HG02885 (cell line): ENCODE data around the gene FBRS.
"Not testable (repeated sequence)": the region's sequence is repeated elsewhere in the genome, so short reads cannot be mapped to it uniquely, and the experiment has no call there.

Experiments
- ATAC-seq: cut with Tn5 transposase; IDR thresholded peaks from one replicate; pipeline ENCODE4 v1.9.1; 2021; ENCODE audit warnings: mild to moderate bottlenecking; ENCODE audit not compliant: unreplicated experiment, poor library complexity

Gene FBRS

DNA sequence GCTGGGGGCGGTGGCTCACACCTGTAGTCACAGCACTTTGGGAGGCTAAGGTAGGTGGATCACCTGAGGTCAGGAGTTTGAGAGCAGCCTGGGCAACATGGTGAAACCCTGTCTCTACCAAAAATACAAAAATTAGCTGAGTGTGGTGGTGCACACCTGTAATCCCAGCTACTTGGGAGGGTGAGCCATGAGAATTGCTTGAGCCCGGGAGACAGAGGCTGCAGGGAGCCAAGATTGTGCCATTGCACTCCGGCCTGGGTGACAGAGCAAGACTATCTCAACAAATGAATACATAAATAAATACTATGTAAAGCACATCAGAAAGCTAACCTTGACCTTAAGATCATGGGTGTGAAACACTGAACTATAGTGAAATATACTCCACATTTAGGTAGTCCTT is 38.4 kb downstream of the FBRS start:
- ATAC-seq, result not testable (repeated sequence)

DNA sequence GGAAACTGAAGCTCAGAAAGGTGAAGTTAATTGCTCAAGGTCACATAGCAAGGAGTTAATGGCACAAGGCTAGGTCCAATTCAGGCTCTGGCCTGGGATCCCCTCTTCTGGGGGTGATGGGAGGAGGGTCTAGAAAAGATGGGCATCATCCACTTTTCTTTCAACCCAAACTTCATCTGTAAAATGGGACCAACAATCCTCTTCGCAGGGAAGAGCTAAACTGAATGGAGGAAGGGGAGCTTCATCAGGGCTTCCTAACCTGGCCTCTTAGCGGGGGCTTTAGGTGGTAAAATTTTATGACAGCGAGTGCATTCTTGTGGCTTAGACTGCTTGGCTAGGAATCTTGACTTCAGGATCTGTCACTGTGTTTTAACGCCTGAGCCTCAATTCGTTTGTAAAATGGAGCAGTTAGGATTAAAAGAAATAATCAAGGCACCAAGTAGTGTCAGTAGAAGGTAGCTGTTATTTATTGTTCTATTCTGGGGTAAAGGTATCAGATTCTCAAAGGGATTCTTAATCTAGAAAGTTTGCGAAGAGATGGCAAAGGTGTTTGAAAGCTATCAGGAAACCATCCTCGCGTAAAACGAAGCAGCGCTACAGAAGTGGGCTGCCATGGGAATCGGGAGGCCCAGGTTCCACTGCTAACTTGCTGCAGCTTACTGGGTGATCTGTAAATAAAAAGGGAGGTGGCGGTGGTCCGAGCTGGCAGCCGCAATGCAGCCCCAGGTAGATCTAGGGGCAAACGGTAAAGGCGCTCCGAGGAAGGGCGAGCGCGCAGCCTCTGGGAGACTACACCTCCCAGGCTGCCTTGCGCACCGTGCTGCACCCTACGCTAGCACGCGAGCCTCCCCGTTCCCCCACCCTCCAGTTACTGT is 39.3 kb downstream of the FBRS start:
- no peak for ATAC-seq

DNA sequence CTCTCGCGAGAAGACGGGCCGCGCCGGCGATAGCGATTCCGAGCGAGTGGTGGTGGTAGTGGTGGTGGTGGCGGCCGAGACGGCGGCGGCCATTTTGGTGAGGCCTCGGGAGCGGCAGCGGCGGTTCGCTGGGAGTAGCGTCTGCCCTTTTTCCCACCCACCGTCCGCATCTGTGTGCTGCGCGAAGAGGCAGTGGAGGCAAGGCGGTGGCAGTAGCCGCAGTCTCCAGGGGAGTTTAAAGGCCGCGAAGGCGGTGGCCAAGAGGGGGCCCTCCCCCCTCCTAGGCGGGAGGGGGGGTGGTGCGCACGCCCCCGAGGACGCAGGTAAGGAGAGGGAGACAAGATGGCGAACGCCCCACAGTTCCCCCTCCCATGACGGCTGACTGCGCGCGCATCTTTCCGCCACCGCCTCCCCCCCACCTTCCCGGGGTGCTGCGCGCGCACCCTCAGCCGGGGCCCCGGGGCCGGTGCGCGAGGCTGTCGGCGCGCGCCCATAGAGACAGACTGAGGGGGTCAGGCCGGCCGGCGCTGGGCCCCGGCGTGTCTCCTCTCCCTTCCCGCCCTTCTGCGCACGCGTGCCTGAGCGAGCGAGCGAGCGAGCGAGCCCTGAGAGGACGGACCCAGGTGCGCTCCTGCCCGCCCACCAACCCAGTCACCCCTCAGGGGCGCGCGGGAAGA is 40.0 kb downstream of the FBRS start:
- ATAC-seq, result peak; percentile 81

DNA sequence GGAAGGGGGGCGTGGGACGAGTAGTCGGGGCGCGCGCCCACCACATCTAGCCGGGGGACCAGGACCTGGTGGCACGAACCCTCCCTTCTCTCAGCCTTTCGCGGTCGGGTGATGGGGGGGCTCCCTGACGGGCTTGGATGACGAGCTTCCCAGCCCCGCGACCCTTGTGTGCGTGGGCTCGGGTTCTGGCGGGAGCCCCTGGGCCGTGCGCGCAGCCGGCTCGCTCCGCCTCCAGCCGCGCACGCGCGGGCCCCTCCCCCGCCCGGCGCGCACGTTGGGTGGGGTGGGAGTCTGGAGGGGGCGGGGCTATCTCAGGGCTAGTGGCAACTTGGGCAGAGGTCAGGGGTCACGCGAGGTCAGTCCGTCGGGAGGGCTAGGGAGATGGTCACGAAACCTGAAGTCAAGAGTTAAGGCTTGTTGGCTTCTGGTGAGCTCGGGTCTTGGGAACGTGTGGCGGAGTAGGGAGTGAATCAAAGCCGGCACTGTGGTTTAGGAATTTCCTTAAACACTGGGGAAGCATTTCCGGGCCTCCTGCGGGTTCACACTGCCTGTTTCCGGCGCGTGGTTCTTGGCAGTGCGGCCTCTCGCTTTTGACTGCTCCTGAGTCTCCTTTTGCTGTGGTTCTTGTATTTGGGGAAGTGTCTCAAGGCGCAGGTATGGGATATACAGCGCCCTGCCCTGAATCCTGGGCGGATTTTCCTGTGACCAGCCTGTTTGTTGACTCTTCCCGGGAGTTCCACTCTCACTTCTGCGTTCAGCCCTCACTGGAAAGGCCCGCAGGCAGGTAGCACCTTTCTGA is 40.8 kb downstream of the FBRS start, which contains the start of gene SRCAP:
SRCAP (plus strand) TSS at position 356 of the 799 bp plus-strand sequence. CDS start 1,654 bp downstream, outside the sequence.
- ATAC-seq, result peak; percentile 37

DNA sequence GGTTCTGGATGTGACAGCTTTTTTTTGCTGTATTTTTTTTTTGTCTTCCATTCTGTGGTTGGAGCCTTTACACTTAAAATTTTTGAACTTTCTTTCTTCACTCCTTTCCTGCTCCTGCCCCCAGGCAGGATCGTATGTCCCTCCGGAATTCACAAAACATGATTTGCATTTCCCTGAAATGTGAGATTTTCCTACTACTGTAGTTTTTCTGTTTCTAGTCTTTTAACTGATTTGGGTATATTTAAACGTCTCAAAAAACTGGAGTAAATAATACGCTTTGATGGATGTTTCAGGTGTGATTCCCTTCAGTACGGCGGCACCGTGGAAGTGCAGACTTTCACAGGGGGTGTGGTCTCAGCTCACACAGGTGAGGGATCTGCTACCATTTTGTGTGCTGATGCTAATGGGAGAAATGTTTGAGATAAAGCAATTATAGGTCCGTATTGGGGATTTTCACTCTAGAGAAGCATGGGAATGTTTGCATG is 41.4 kb downstream of the FBRS start:
- ATAC-seq, result no peak

DNA sequence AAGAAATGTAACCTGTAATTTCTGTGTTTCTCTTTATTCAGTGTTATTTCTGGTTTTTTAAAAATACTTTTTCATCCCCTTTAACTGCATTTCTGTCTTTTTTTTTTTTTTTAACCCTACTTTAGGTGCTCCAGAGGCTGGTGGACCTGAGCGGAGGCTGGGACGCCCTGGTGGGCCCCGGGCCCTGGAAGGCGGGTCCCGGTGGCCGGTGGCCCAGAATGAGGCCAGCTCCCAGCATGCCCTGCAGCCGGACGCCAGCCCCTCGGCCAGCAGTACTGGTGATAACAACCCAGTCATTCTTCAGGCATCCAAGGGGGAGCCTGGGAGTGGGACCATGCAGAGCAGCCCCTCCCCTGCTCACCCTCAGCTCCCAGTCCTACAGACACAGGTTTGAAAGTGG is 42.3 kb downstream of the FBRS start:
- ATAC-seq, result no peak

DNA sequence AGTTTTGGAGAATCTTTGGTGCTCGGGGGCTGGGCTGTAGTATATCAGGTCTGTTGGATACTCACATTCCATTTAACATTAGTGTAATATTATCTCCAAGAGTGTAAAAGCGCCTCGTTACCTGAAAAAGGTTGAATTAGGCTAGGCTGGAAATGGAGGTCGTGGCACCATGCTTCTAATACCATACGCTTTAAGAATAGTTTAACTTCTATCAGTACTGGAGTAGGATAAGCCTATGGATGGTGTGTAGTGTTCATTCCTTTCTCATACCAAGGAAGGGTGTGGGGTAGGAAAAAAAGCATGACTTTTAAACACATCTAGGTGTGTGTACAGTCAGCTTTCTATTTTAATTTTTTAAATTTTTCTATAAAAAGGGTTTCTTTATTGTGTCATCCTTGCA is 42.7 kb downstream of the FBRS start:
- ATAC-seq, result no peak

DNA sequence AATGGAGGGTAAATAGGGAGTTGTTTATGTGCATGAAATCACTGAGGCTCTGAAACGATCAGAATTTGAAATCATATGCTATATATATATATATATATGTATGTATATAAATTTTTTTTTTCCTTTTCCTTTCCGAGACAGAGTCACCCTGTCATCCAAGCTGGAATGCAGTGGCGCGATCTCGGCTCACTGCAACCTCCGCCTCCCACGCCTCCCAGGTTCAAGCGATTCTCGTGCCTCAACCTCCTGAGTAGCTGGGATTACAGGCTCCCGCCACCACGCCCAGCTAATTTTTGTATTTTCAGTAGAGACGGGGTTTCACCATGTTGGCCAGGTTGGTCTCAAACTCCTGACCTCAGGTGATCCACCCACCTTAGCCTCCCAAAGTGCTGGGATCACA is 44.8 kb downstream of the FBRS start:
- ATAC-seq, result not testable (repeated sequence)

DNA sequence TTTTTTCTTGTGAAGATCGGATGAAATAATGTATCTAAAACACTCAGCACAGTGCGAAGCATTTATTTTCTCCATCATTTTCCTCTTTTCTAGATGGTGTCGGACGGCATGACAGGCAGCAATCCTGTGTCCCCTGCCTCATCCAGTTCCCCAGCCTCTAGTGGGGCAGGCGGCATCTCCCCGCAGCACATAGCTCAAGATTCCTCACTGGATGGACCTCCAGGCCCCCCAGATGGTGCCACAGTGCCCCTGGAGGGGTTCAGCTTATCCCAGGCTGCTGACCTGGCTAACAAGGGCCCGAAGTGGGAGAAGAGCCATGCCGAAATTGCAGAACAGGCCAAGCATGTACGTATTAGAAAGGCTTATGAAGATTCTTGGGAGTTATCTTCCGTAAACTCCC is 45.7 kb downstream of the FBRS start:
- no peak for ATAC-seq

DNA sequence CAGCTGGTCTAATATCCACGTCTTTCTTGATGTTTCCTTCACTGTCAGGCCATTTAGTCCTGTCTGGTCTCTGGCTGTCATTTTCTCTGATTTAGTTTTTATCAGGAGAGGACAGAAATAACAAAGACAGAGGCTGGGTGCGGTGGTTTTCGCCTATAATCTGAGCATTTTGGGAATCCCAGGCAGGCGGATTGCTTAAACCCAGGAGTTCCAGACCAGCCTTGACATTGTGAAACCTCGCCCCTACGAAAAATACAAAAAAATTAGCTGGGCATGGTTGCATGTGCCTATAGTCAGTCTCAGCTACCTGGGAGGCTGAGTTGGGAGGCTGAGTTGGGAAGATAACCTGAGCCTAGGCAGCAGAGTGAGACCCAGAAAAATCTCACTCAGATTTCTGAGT is 47.8 kb downstream of the FBRS start:
- no peak for ATAC-seq

DNA sequence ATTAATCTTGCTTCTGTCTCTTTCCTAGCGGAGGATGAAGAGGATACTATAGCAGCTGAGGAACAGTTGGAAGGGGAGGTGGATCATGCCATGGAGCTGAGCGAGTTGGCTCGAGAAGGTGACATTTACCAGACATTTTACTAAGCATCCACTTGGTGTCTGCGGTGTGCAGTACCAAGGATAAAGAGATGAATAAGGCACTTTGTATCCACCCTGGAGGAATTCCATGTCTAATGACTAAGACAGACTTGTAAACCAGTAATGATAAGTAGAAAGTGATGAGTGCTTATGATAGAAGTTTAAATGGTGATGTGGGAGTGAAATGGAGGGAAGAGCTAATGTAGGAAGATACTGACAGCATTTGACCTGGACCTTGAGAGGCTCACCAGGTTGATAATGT is 52.7 kb downstream of the FBRS start:
- ATAC-seq, result no peak

DNA sequence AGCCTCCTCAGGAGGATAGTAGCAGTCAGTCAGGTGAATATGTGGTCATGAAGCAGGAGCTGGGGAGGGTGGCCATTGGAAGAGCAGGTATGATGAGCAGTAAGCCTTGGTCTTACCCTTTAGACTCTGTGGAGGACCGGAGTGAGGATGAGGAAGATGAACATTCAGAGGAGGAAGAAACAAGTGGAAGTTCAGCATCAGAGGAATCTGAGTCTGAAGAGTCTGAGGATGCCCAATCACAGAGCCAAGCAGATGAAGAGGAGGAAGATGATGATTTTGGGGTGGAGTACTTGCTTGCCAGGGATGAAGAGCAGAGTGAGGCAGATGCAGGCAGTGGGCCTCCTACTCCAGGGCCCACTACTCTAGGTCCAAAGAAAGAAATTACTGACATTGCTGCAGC is 53.5 kb downstream of the FBRS start:
- no peak for ATAC-seq

DNA sequence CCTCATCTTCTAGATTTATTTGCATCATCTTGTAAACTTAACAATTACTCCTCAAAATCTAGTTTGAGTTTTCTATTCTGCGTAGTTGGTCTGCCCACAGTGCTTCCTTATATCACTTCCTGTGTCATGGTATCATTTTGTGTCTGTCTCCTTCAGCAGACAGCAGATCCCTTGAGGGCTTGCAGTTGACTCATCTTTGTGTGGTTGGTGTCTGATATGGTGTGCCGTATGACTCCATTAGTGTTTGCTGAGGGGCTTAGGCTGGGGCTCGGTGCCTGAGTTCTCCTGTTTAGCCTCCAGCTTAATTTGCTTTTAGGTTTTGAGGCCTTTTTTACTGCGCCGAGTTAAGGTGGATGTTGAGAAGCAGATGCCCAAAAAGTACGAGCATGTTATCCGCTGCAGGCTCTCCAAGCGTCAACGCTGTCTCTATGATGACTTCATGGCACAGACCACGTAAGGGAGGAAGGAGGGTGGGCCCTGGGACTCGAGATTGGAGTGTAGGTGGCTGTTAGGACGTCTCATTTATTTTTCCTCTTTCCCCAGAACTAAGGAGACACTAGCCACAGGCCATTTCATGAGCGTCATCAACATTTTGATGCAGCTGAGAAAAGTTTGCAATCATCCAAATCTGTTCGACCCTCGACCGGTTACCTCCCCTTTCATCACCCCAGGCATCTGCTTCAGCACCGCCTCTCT is 57.7 kb downstream of the FBRS start:
- ATAC-seq, result no peak

DNA sequence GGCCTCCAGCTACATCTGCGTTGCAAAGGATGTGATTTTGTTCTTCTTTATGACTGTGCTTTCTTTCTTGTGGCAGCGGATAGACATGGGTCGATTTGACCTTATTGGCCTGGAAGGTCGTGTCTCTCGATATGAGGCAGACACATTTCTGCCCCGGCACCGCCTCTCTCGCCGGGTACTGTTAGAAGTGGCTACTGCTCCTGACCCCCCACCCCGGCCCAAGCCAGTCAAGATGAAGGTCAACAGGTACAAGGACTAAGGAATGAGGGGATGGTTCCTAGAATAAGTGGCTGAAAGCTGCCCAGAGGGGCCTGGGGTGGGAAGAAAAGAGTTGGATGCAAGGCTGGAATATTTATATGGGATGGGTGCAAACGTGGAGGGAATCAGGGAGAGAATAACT is 61.9 kb downstream of the FBRS start:
- no peak for ATAC-seq
